ENCODE data around the gene RSU1. TPM values are rescaled to one million over a fixed set of nuclear protein-coding genes. Genes with fewer than 3 reads are reported as not detected.

RSU1 gene
- polyA plus RNA-seq, 2 of the 4 experiments (the other 2 are of a cell fraction): 99.3 to 114 TPM

DNA sequence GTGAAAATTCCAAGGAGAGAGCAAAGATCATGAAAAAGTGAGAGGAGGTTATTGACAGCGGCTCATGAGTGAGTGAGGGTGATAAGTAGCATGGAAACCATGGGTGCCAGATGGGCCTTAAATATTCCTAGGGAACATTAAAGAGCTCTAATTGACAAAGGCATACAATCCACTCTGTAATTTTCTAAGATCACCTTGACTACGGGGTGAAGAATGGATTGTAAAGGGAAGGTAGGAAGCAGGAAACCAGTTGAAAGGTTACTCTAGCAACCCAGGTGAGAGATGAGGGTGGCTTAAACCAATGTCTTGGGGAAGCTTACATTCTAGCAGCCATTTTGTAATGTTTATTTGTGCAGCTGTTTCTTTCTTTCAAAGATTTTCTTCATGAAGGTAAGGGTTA, 75.7 kb downstream of the RSU1 start:
- ATAC-seq (no peak), DNase-seq (ENCODE audit: low read depth in 1 of 2, low spot score in 1 of 2) (no peak), FAIRE-seq (no peak)
- Histone ChIP-seq H3K27ac (no peak overlapping the region), H3K4me2 (no peak overlapping the region), H3K4me3 (no peak overlapping the region), H3K4me1 (no peaks in the 10 kb centered on the region), H3K9me3 (peaks cover 12% of the 10 kb centered on the region)
- ChIA-PET POLR2A (interaction anchor here (1.0 kb wide), 1 partner anchor 93 kb away, joined by 3 read pairs; no protein-coding TSS in a partner anchor), CTCF (no interaction called here)
- no peak for TF ChIP-seq MYC (IDR thresholded peaks at IDR 0.05; ENCODE audit: borderline replicate concordance, low read length)
- TF ChIP-seq, protein P1, sequence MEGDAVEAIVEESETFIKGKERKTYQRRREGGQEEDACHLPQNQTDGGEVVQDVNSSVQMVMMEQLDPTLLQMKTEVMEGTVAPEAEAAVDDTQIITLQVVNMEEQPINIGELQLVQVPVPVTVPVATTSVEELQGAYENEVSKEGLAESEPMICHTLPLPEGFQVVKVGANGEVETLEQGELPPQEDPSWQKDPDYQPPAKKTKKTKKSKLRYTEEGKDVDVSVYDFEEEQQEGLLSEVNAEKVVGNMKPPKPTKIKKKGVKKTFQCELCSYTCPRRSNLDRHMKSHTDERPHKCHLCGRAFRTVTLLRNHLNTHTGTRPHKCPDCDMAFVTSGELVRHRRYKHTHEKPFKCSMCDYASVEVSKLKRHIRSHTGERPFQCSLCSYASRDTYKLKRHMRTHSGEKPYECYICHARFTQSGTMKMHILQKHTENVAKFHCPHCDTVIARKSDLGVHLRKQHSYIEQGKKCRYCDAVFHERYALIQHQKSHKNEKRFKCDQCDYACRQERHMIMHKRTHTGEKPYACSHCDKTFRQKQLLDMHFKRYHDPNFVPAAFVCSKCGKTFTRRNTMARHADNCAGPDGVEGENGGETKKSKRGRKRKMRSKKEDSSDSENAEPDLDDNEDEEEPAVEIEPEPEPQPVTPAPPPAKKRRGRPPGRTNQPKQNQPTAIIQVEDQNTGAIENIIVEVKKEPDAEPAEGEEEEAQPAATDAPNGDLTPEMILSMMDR (IDR thresholded peaks at IDR 0.05): no peak
- TF ChIP-seq, protein P2, sequence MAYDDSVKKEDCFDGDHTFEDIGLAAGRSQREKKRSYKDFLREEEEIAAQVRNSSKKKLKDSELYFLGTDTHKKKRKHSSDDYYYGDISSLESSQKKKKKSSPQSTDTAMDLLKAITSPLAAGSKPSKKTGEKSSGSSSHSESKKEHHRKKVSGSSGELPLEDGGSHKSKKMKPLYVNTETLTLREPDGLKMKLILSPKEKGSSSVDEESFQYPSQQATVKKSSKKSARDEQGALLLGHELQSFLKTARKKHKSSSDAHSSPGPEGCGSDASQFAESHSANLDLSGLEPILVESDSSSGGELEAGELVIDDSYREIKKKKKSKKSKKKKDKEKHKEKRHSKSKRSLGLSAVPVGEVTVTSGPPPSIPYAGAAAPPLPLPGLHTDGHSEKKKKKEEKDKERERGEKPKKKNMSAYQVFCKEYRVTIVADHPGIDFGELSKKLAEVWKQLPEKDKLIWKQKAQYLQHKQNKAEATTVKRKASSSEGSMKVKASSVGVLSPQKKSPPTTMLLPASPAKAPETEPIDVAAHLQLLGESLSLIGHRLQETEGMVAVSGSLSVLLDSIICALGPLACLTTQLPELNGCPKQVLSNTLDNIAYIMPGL (CRISPR knock-in tag; IDR thresholded peaks at IDR 0.05; ENCODE audit: borderline replicate concordance): no peak
- TF ChIP-seq EHMT2 (IDR thresholded peaks at IDR 0.05; ENCODE audit: low read depth): no peak
- 90% methylated on average over 2 of the region's 2 CpGs for WGBS (ENCODE audit: missing lambda C conversion rate)

DNA sequence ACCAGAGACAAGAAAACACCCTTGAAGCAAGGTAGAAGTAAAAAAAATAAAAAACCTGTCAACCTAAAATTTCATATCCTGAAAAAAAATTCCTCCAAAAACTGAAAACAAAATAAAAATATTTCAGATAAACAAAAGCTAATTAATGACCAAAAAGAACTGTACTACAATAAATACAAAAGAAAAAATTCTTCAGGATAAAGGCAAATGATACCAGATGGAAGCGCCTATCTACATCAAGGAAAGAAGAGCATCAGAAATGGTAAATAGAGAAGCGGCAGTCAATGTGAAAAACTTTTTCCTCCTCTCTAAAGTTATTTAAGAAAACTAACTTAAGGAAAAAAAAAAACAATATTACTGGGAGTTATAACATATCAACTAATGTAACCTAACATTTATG, 79.8 kb downstream of the RSU1 start:
- no peak for FAIRE-seq
- Histone ChIP-seq H3K4me1 (no peaks in the 10 kb centered on the region), H3K4me3 (no peak overlapping the region), H3K27ac (no peak overlapping the region), H3K4me2 (no peak overlapping the region), H3K9me3 (peaks cover 21% of the 10 kb centered on the region)
- CTCF ChIA-PET: no interaction called here
- WGBS (ENCODE audit: missing lambda C conversion rate): 91% methylated on average over 2 of the region's 2 CpGs
- no peak for ATAC-seq
- TF ChIP-seq MYC (IDR thresholded peaks at IDR 0.05; ENCODE audit: borderline replicate concordance, low read length) (no peak), POLR2A (IDR thresholded peaks at IDR 0.05; ENCODE audit: low read length) (no peak), POLR2AphosphoS2 (conservative IDR thresholded peaks at IDR 0.05; ENCODE audit: low read length) (no peak), RNF2 (IDR thresholded peaks at IDR 0.05; ENCODE audit: borderline replicate concordance, low read depth) (no peak), RARB (CRISPR knock-in tag; IDR thresholded peaks at IDR 0.05) (no peak), JUNB (IDR thresholded peaks at IDR 0.05) (no peak), ZSCAN20 (CRISPR knock-in tag; IDR thresholded peaks at IDR 0.05) (no peak), EHMT2 (IDR thresholded peaks at IDR 0.05; ENCODE audit: low read depth) (no peak), EHF (CRISPR knock-in tag; IDR thresholded peaks at IDR 0.05) (no peak), BHLHE40 (IDR thresholded peaks at IDR 0.05; ENCODE audit: low read depth, low read length) (no peak), CHD2 (IDR thresholded peaks at IDR 0.05; ENCODE audit: low read length, partially characterized antibody) (no peak), HOXB5 (CRISPR knock-in tag; IDR thresholded peaks at IDR 0.05) (no peak), SMC3 (IDR thresholded peaks at IDR 0.05) (no peak), FOSB (CRISPR knock-in tag; IDR thresholded peaks at IDR 0.05) (no peak), PHF8 (IDR thresholded peaks at IDR 0.05; ENCODE audit: borderline replicate concordance, low read depth) (no peak)
- TF ChIP-seq, protein P2 (CRISPR knock-in tag; IDR thresholded peaks at IDR 0.05; ENCODE audit: borderline replicate concordance): no peak
- TF ChIP-seq, protein P3, sequence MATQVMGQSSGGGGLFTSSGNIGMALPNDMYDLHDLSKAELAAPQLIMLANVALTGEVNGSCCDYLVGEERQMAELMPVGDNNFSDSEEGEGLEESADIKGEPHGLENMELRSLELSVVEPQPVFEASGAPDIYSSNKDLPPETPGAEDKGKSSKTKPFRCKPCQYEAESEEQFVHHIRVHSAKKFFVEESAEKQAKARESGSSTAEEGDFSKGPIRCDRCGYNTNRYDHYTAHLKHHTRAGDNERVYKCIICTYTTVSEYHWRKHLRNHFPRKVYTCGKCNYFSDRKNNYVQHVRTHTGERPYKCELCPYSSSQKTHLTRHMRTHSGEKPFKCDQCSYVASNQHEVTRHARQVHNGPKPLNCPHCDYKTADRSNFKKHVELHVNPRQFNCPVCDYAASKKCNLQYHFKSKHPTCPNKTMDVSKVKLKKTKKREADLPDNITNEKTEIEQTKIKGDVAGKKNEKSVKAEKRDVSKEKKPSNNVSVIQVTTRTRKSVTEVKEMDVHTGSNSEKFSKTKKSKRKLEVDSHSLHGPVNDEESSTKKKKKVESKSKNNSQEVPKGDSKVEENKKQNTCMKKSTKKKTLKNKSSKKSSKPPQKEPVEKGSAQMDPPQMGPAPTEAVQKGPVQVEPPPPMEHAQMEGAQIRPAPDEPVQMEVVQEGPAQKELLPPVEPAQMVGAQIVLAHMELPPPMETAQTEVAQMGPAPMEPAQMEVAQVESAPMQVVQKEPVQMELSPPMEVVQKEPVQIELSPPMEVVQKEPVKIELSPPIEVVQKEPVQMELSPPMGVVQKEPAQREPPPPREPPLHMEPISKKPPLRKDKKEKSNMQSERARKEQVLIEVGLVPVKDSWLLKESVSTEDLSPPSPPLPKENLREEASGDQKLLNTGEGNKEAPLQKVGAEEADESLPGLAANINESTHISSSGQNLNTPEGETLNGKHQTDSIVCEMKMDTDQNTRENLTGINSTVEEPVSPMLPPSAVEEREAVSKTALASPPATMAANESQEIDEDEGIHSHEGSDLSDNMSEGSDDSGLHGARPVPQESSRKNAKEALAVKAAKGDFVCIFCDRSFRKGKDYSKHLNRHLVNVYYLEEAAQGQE (IDR thresholded peaks at IDR 0.05): no peak
- DNase-seq (ENCODE audit: low read depth in 1 of 2, low spot score in 1 of 2): no peak
- POLR2A ChIA-PET: no interaction called here

All from A549 (cell line).